H9 (cell line): ENCODE data around the gene ASAP3. TPM values are rescaled to one million over a fixed set of nuclear protein-coding genes. Genes with fewer than 3 reads are reported as not detected.

Experiments used
- DNase-seq: peaks from one replicate; pipeline ENCODE4 v3.0.0-alpha.2; 2017
- H2AFZ ChIP-seq: one replicate; pipeline ENCODE4 v1.6.1; 2013; ENCODE audit warnings: mild to moderate bottlenecking, low read length, control low read depth, moderate library complexity
- H2AK5ac ChIP-seq: 2 replicates; pipeline ENCODE4 v1.6.1; 2013; ENCODE audit warnings: low read length, control low read depth, mixed read lengths; ENCODE audit not compliant: insufficient read length
- H2BK120ac ChIP-seq: one replicate; pipeline ENCODE4 v1.6.1; 2013; ENCODE audit warnings: low read depth, mild to moderate bottlenecking, low read length, control low read depth, inconsistent platforms; ENCODE audit not compliant: poor library complexity, severe bottlenecking
- H2BK12ac ChIP-seq: 2 replicates; pipeline ENCODE4 v1.6.1; 2013; ENCODE audit warnings: low read length, control low read depth, mixed read lengths, low read depth; ENCODE audit not compliant: insufficient read length
- H2BK15ac ChIP-seq: 2 replicates; pipeline ENCODE4 v1.6.1; 2013; ENCODE audit warnings: low read depth, low read length, control low read depth
- H2BK20ac ChIP-seq: one replicate; pipeline ENCODE4 v1.6.1; 2013; ENCODE audit warnings: low read depth, mild to moderate bottlenecking, low read length, control low read depth, inconsistent platforms; ENCODE audit not compliant: poor library complexity, severe bottlenecking
- H2BK5ac ChIP-seq: 2 replicates; pipeline ENCODE4 v1.6.1; 2013; ENCODE audit warnings: low read length, control low read depth, mixed read lengths; ENCODE audit not compliant: insufficient read length
- H3K14ac ChIP-seq: 2 replicates; pipeline ENCODE4 v1.6.1; 2013; ENCODE audit warnings: low read length, control low read depth; ENCODE audit not compliant: insufficient read depth
- H3K18ac ChIP-seq: 2 replicates; pipeline ENCODE4 v1.6.1; 2013; ENCODE audit warnings: low read depth, mild to moderate bottlenecking, mixed read lengths, low read length, control low read depth; ENCODE audit not compliant: insufficient read length
- H3K23ac ChIP-seq: 2 replicates; pipeline ENCODE4 v1.6.1; 2013; ENCODE audit warnings: low read length, control low read depth, mixed read lengths, low read depth; ENCODE audit not compliant: insufficient read length
- H3K23me2 ChIP-seq: 2 replicates; pipeline ENCODE4 v1.6.1; 2013; ENCODE audit warnings: low read depth, mild to moderate bottlenecking, mixed read lengths, low read length, control low read depth; ENCODE audit not compliant: insufficient read length, poor library complexity, severe bottlenecking
- H3K27ac ChIP-seq: 2 replicates; pipeline ENCODE4 v1.5.1; 2013; ENCODE audit warnings: low read length, control low read depth, mixed read lengths, low read depth; ENCODE audit not compliant: insufficient read length
- H3K27me3 ChIP-seq: 2 replicates; pipeline ENCODE4 v1.6.1; 2013; ENCODE audit warnings: low read length, control low read depth, inconsistent platforms; ENCODE audit not compliant: insufficient read depth
- H3K4ac ChIP-seq: 2 replicates; pipeline ENCODE4 v1.6.1; 2013; ENCODE audit warnings: low read depth, mild to moderate bottlenecking, control low read depth, inconsistent platforms, low read length, moderate library complexity
- H3K4me1 ChIP-seq: 2 replicates; pipeline ENCODE4 v1.6.1; 2013; ENCODE audit warnings: low read length, control low read depth, inconsistent platforms; ENCODE audit not compliant: insufficient read depth
- H3K4me2 ChIP-seq: 2 replicates; pipeline ENCODE4 v1.6.1; 2013; ENCODE audit warnings: low read length, control low read depth, mixed read lengths; ENCODE audit not compliant: insufficient read length, insufficient read depth
- H3K56ac ChIP-seq: 2 replicates; pipeline ENCODE4 v1.6.1; 2013; ENCODE audit warnings: low read depth, mild to moderate bottlenecking, mixed read lengths, low read length, control low read depth; ENCODE audit not compliant: insufficient read length
- H3K79me1 ChIP-seq: 2 replicates; pipeline ENCODE4 v1.6.1; 2013; ENCODE audit warnings: low read depth, mild to moderate bottlenecking, moderate library complexity, low read length, control low read depth, inconsistent platforms; ENCODE audit not compliant: insufficient read depth, poor library complexity, severe bottlenecking
- H3K79me2 ChIP-seq: 2 replicates; pipeline ENCODE4 v1.6.1; 2013; ENCODE audit warnings: low read length, control low read depth, inconsistent platforms; ENCODE audit not compliant: insufficient read depth
- H3K9ac ChIP-seq: 2 replicates; pipeline ENCODE4 v1.6.1; 2013; ENCODE audit warnings: low read length, control low read depth, mixed read lengths; ENCODE audit not compliant: insufficient read length; ENCODE audit errors: extremely low read depth
- H3K9me3 ChIP-seq: one replicate; pipeline ENCODE4 v1.6.1; 2013; ENCODE audit warnings: low read depth, low read length, inconsistent platforms; ENCODE audit not compliant: control insufficient read depth
- H3T11ph ChIP-seq: one replicate; pipeline ENCODE4 v1.6.1; 2013; ENCODE audit warnings: mild to moderate bottlenecking, low read length, control low read depth, inconsistent platforms
- H4K20me1 ChIP-seq: one replicate; pipeline ENCODE4 v1.6.1; 2013; ENCODE audit not compliant: control insufficient read depth, insufficient read length, insufficient read depth
- H4K5ac ChIP-seq: 2 replicates; pipeline ENCODE4 v1.6.1; 2013; ENCODE audit warnings: low read depth, mild to moderate bottlenecking, mixed read lengths, low read length, control low read depth; ENCODE audit not compliant: insufficient read length
- H4K8ac ChIP-seq: replicated peaks from 2 replicates; pipeline ENCODE4 v1.6.1; 2013; ENCODE audit warnings: low read length, control low read depth, mixed read lengths, low read depth; ENCODE audit not compliant: insufficient read length
- H4K91ac ChIP-seq: 2 replicates; pipeline ENCODE4 v1.6.1; 2013; ENCODE audit warnings: low read depth, mild to moderate bottlenecking, moderate library complexity, mixed read lengths, low read length, control low read depth; ENCODE audit not compliant: insufficient read length
- H3K27ac Mint-ChIP-seq, 3 experiments: 2 replicates in 2 of 3; 3 replicates in 1 of 3; pipeline ENCODE4 v1.8.0; 2020 to 2021; ENCODE audit warnings: mixed read lengths in 3 of 3, mild to moderate bottlenecking in 1 of 3, moderate library complexity in 1 of 3
- H3K27me3 Mint-ChIP-seq: 2 replicates; pipeline ENCODE4 v1.8.0; 2021; ENCODE audit warnings: low read depth, mild to moderate bottlenecking, moderate library complexity, mixed read lengths
- H3K36me3 Mint-ChIP-seq, 3 experiments: 2 replicates in 2 of 3; 3 replicates in 1 of 3; pipeline ENCODE4 v1.8.0; 2020 to 2021; ENCODE audit warnings: low read depth in 3 of 3, mixed read lengths in 3 of 3; ENCODE audit not compliant: insufficient read depth in 1 of 3
- H3K4me1 Mint-ChIP-seq, 2 experiments: 2 replicates each; pipeline ENCODE4 v1.8.0; 2020; ENCODE audit warnings: mixed read lengths in 2 of 2
- H3K4me3 Mint-ChIP-seq, 2 experiments: 2 replicates in 1 of 2; 3 replicates in 1 of 2; pipeline ENCODE4 v1.8.0; 2020 to 2021; ENCODE audit warnings: mild to moderate bottlenecking in 2 of 2, mixed read lengths in 2 of 2, moderate library complexity in 1 of 2
- H3K9me3 Mint-ChIP-seq, 2 experiments: 2 replicates in 1 of 2; 3 replicates in 1 of 2; pipeline ENCODE4 v1.8.0; 2020; ENCODE audit warnings: mild to moderate bottlenecking in 2 of 2, mixed read lengths in 2 of 2, moderate library complexity in 1 of 2
- WGBS: extraction: QIAGEN DNeasy Blood & Tissue Kit; methylation state at CpG from one replicate; pipeline ENCODE4 v1.1.7; 2013; ENCODE audit warnings: missing lambda C conversion rate, low lambda C conversion rate, mixed read lengths; ENCODE audit not compliant: insufficient read length; ENCODE audit errors: extremely low coverage; 5-methylcytosine and 5-hydroxymethylcytosine counted together
- total RNA-seq: library from RNA; stranded (reverse); gene quantifications from 2 replicates; pipeline ENCODE4 v1.2.1, GENCODE V29; 2021
- TF ChIP-seq, protein P1 (sequence below): fragments of 200-600 bp; sonication (generic); conservative IDR thresholded peaks from 3 replicates; pipeline ENCODE4 v1.8.0; 2021; ENCODE audit warnings: antibody characterized with exemption, mild to moderate bottlenecking

Gene ASAP3
- total RNA-seq, 1 experiment from 2014 or later, result 26.7 TPM

DNA sequence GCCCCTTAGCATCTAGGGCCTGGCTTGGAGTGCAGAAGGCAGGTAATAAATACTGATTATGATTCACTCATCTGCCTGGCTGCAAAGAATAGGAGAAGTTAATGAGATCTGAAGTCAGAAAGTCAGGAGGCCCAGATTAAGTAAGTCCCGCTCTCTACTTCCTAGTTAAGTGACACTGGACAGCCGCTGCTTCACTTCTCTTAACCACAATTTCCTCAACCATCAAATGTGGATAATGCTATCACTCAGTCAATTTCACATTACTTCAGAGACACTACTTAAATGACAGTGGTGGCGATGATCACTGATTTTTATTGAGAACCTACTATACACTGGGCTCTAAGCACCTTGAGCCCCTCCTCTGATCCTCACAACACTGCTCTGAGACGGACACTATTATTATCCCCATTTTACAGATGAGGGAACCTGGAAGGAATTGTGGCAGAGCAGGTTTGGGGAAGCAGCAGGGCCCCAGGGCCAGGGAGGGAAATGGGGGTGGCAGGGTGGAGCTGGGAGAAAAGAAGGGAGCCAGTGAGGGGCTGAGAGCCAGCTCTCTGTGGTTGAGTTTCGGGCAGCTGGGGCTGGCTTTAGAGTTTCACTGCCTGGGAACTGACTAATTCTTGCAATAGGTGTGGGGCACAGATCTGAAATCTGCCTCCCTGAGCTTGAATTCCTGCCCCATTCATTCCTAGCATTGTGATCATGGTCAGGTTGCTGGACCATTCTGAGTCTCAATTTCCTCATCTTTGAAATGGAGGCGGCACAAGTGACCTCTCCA lies 49.5 kb upstream of the ASAP3 start:
- H3K27ac ChIP-seq, result no peak overlapping the region
- Mint-ChIP-seq H3K9me3 (no peaks in the 10 kb centered on the region), H3K36me3 (no peaks in the 10 kb centered on the region), H3K4me1 (peaks cover 12 to 21% of the 10 kb centered on the region in 2 experiments), H3K27ac (no peak overlapping the region), H3K4me3 (no peak overlapping the region), H3K27me3 (peaks cover 54% of the 10 kb centered on the region)
- no peak overlapping the region for H2AFZ ChIP-seq
- no peak overlapping the region for H3K4ac ChIP-seq
- H3K18ac ChIP-seq, result no peak overlapping the region
- TF ChIP-seq, protein P1, sequence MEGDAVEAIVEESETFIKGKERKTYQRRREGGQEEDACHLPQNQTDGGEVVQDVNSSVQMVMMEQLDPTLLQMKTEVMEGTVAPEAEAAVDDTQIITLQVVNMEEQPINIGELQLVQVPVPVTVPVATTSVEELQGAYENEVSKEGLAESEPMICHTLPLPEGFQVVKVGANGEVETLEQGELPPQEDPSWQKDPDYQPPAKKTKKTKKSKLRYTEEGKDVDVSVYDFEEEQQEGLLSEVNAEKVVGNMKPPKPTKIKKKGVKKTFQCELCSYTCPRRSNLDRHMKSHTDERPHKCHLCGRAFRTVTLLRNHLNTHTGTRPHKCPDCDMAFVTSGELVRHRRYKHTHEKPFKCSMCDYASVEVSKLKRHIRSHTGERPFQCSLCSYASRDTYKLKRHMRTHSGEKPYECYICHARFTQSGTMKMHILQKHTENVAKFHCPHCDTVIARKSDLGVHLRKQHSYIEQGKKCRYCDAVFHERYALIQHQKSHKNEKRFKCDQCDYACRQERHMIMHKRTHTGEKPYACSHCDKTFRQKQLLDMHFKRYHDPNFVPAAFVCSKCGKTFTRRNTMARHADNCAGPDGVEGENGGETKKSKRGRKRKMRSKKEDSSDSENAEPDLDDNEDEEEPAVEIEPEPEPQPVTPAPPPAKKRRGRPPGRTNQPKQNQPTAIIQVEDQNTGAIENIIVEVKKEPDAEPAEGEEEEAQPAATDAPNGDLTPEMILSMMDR, result no peak
- H3K4me2 ChIP-seq, result no peak overlapping the region
- H3K23ac ChIP-seq, result no peak overlapping the region
- H2BK120ac ChIP-seq, result no peak overlapping the region
- H3K9ac ChIP-seq, result no peak overlapping the region
- H3K23me2 ChIP-seq, result peaks cover 3% of the 10 kb centered on the region
- 0 out of 2 replicates have a peak, but pooled peaks cover 2% of the 10 kb centered on the region for H3K4me1 ChIP-seq
- WGBS, result no CpG with 5 or more reads among the region's 6 CpGs
- no peak overlapping the region for H2BK20ac ChIP-seq
- DNase-seq, result no peak
- peaks cover 3% of the 10 kb centered on the region for H4K20me1 ChIP-seq
- H3K27me3 ChIP-seq, result peaks cover 4% of the 10 kb centered on the region; the same call in 1 of the 2 replicates
- H2BK15ac ChIP-seq, result no peak overlapping the region
- H3T11ph ChIP-seq, result no peak overlapping the region
- no peak overlapping the region for H4K5ac ChIP-seq
- no peak overlapping the region for H3K56ac ChIP-seq
- H2BK5ac ChIP-seq, result no peak overlapping the region
- H2BK12ac ChIP-seq, result no peak overlapping the region
- no peaks in the 10 kb centered on the region for H3K79me2 ChIP-seq
- no peak overlapping the region for H4K91ac ChIP-seq
- H3K79me1 ChIP-seq, result no peaks in the 10 kb centered on the region
- H3K9me3 ChIP-seq, result no peaks in the 10 kb centered on the region
- no peak overlapping the region for H3K14ac ChIP-seq
- no peak overlapping the region for H2AK5ac ChIP-seq
- H4K8ac ChIP-seq, result no peak overlapping the region
